GM12865 (cell line): ENCODE measurements around the gene SPRY4.

Experiments used
- DNase-seq: peaks from one replicate; pipeline ENCODE4 v3.0.0; 2010; ENCODE audit warnings: low read depth
- H3K4me3 ChIP-seq: 2 replicates; pipeline ENCODE4 v1.5.1; 2011; ENCODE audit warnings: mild to moderate bottlenecking, low read depth, low read length, control low read depth
- CTCF ChIP-seq: IDR thresholded peaks from 2 replicates; pipeline ENCODE4 v1.5.1; 2011; ENCODE audit warnings: low read length, control low read depth, low read depth, inconsistent platforms; ENCODE audit not compliant: insufficient read depth; ENCODE audit errors: missing control alignments

Gene SPRY4

GRCh38 chr5:142263346-142263745 is 61.5 kb downstream of the SPRY4 start:
- no peak for TF ChIP-seq CTCF
- no peak overlapping the region for H3K4me3 ChIP-seq
- DNase-seq: no peak

DNA sequence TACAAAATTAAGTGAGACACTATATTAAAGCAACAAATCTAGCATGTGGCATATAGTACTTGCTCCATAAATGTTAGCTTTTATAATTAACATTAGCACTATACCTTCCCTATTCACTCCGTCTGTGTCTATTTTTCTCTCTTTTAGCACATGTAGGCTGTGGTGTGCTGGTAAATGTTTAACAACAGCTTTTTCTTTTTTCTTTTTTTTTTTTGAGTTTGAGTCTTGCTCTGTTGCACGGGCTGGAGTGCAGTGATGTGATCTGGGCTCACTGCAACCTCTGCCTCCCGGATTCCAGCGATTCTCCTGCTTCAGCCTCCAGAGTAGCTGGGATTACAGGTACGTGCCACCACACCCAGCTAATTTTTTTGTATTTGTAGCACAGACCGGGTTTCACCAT is 62.1 kb downstream of the SPRY4 start:
- no peak for DNase-seq
- no peak for TF ChIP-seq CTCF
- no peak overlapping the region for H3K4me3 ChIP-seq
